Measurements from ENCODE around the gene TDRD12.

- TF ChIP-seq NFIC (IDR thresholded peaks at IDR 0.05) = no peak
- TF ChIP-seq MAX (IDR thresholded peaks at IDR 0.05) = no peak
- no peak for TF ChIP-seq RAD21 (IDR thresholded peaks at IDR 0.05; ENCODE audit: low read depth)
- TF ChIP-seq FOXM1 (IDR thresholded peaks at IDR 0.05; ENCODE audit: borderline replicate concordance, low read depth) = no peak
- no peak for TF ChIP-seq EP300 (IDR thresholded peaks at IDR 0.05; ENCODE audit: borderline replicate concordance)
- TF ChIP-seq CEBPB (IDR thresholded peaks at IDR 0.05) = no peak
Measured at GRCh38 chr19:32817569-32818476, 98.3 kb downstream of the TDRD12 start.
